Kidney (tissue), 2 donors: Measurements from ENCODE around the gene RAB3C. TPM values are rescaled to one million over a fixed set of nuclear protein-coding genes. Genes with fewer than 3 reads are reported as not detected.

Experiments
- polyA plus RNA-seq: library from polyadenylated mRNA; stranded (reverse); fragments of 350-450 nt; fragmentation: Illumina TruSeq; extraction: RNeasy Lipid Tissue Mini Kit (QIAGEN cat#74804); gene quantifications from one replicate; pipeline ENCODE4 v1.2.3, GENCODE V29; 2014; ENCODE audit warnings: low read depth, low replicate concordance; ENCODE audit not compliant: insufficient read depth
- total RNA-seq: library from RNA; stranded (reverse); fragmentation: NEBNext Ultra II Directional; extraction: Animal tissue kit (Norgen Biotek cat#: 25700); gene quantifications from one replicate; pipeline ENCODE4 v1.2.1, GENCODE V29; 2021
- donor health status: DM: yes; HTN: yes; CAD: no.

The RAB3C gene
- total and polyA plus RNA-seq, 2 donors from 2014 or later = 3.7 TPM; not detected in 1

Other genes with a start within 250 kb of the RAB3C start
- gene PLK2, start 123.0 kb upstream of the RAB3C start, total RNA-seq = 53.1 TPM
- gene PLK2, start 123.0 kb upstream of the RAB3C start, polyA plus RNA-seq = 8.4 TPM
- 3.9 TPM for gene GAPT, start 91.6 kb upstream of the RAB3C start, total RNA-seq
- 0.32 TPM for gene GAPT, start 91.6 kb upstream of the RAB3C start, polyA plus RNA-seq